ENCODE measurements around the gene AOPEP. TPM values are rescaled to one million over a fixed set of nuclear protein-coding genes. Genes with fewer than 3 reads are reported as not detected.

The AOPEP gene
- total RNA-seq, 6 donors from 2014 or later: 55.4 to 410 (median 111) TPM

GRCh38 chr9:94743035-94743954 is 16.8 kb downstream of the AOPEP start:
- no peaks in the 10 kb centered on the region for H3K36me3 ChIP-seq
- DNase-seq: no peak
- TF ChIP-seq POLR2AphosphoS5 (IDR thresholded peaks at IDR 0.05): no peak
- TF ChIP-seq EP300 (IDR thresholded peaks at IDR 0.05): no peak
- TF ChIP-seq, protein P1, sequence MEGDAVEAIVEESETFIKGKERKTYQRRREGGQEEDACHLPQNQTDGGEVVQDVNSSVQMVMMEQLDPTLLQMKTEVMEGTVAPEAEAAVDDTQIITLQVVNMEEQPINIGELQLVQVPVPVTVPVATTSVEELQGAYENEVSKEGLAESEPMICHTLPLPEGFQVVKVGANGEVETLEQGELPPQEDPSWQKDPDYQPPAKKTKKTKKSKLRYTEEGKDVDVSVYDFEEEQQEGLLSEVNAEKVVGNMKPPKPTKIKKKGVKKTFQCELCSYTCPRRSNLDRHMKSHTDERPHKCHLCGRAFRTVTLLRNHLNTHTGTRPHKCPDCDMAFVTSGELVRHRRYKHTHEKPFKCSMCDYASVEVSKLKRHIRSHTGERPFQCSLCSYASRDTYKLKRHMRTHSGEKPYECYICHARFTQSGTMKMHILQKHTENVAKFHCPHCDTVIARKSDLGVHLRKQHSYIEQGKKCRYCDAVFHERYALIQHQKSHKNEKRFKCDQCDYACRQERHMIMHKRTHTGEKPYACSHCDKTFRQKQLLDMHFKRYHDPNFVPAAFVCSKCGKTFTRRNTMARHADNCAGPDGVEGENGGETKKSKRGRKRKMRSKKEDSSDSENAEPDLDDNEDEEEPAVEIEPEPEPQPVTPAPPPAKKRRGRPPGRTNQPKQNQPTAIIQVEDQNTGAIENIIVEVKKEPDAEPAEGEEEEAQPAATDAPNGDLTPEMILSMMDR (IDR thresholded peaks at IDR 0.05): no peak
- no peak for TF ChIP-seq POLR2A (IDR thresholded peaks at IDR 0.05)
- no peaks in the 10 kb centered on the region for H3K27me3 ChIP-seq
- WGBS, 2 donors: 63 to 64% methylated on average over 6 of the region's 6 CpGs
- H3K27ac ChIP-seq: peak overlapping the region in 1 of 4 donors; percentile 52
- ATAC-seq (ENCODE audit: low FRiP score in 2 of 2): no peak
- no peaks in the 10 kb centered on the region for H3K9me3 ChIP-seq
- H3K4me1 ChIP-seq: peaks cover 0 to 15% (median 8%) of the 10 kb centered on the region in 4 donors
- H3K4me3 ChIP-seq: no peak overlapping the region

GRCh38 chr9:94745806-94746540 is 19.5 kb downstream of the AOPEP start:
- no peak overlapping the region for H3K27ac ChIP-seq
- H3K4me3 ChIP-seq: no peak overlapping the region
- WGBS, 2 donors: 90 to 95% methylated on average over 8 of the region's 8 CpGs
- H3K9me3 ChIP-seq: peaks cover 0 to 7% (median 5%) of the 10 kb centered on the region in 4 donors
- H3K4me1 ChIP-seq: peaks cover 0 to 15% (median 8%) of the 10 kb centered on the region in 4 donors
- TF ChIP-seq EP300 (IDR thresholded peaks at IDR 0.05): no peak
- TF ChIP-seq POLR2AphosphoS5 (IDR thresholded peaks at IDR 0.05): no peak
- H3K27me3 ChIP-seq: no peaks in the 10 kb centered on the region
- ATAC-seq (ENCODE audit: low FRiP score in 2 of 2) (no peak), DNase-seq (no peak)
- H3K36me3 ChIP-seq: peaks cover 0 to 6% (median 0%) of the 10 kb centered on the region in 4 donors

GRCh38 chr9:94746541-94747370 is 20.3 kb downstream of the AOPEP start:
- H3K9me3 ChIP-seq: peaks cover 0 to 7% (median 5%) of the 10 kb centered on the region in 4 donors
- TF ChIP-seq POLR2AphosphoS5 (IDR thresholded peaks at IDR 0.05) (no peak), EP300 (IDR thresholded peaks at IDR 0.05) (no peak), POLR2A (IDR thresholded peaks at IDR 0.05) (no peak)
- TF ChIP-seq, protein P1 (IDR thresholded peaks at IDR 0.05): no peak
- peaks cover 0 to 6% (median 0%) of the 10 kb centered on the region in 4 donors for H3K36me3 ChIP-seq
- no peak overlapping the region for H3K27ac ChIP-seq
- ATAC-seq (ENCODE audit: low FRiP score in 2 of 2) (no peak), DNase-seq (no peak)
- 86% methylated on average over 4 of the region's 4 CpGs for WGBS, 2 donors
- H3K27me3 ChIP-seq: no peaks in the 10 kb centered on the region
- H3K4me3 ChIP-seq: no peak overlapping the region
- peaks cover 0 to 15% (median 8%) of the 10 kb centered on the region in 4 donors for H3K4me1 ChIP-seq

DNA sequence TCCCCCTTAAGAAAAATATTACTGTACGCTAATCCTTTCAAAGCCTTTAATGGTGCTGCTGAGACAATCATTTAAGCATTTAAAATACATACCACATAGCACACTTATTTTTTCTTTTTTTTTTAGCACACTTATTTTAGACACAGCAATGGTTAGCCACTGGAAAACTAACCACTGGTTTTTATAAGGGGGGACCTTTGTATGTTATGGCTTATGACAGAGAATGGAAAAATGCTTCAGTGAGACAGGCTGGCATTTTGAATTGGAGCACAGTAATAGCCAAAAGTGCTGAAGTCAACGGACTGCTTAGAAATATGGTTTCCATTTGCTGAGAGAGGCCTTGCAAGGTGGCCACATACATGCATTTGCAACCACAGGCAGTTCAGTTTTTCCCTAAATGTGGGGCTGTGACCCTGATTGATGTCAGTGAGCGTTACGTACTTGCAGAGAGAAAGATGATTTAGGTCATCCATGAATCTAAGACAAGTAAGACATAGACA is 28.5 kb downstream of the AOPEP start:
- peaks cover 0 to 5% (median 0%) of the 10 kb centered on the region in 4 donors for H3K36me3 ChIP-seq
- H3K27me3 ChIP-seq: no peaks in the 10 kb centered on the region
- ATAC-seq (ENCODE audit: low FRiP score in 2 of 2) (no peak), DNase-seq (no peak)
- no peak overlapping the region for H3K27ac ChIP-seq
- no peaks in the 10 kb centered on the region for H3K4me1 ChIP-seq
- 95 to 99% methylated on average over 4 of the region's 4 CpGs for WGBS, 2 donors
- no peak for TF ChIP-seq POLR2A (IDR thresholded peaks at IDR 0.05)
- no peak for TF ChIP-seq POLR2AphosphoS5 (IDR thresholded peaks at IDR 0.05)
- no peak for TF ChIP-seq EP300 (IDR thresholded peaks at IDR 0.05)
- TF ChIP-seq, protein P1 (IDR thresholded peaks at IDR 0.05): no peak
- H3K4me3 ChIP-seq: no peak overlapping the region
- H3K9me3 ChIP-seq: peaks cover 0 to under 1% (median 0%) of the 10 kb centered on the region in 4 donors

Data from upper lobe of left lung (tissue), 6 donors.